ENCODE results near the gene RBM28.

Gene RBM28

DNA sequence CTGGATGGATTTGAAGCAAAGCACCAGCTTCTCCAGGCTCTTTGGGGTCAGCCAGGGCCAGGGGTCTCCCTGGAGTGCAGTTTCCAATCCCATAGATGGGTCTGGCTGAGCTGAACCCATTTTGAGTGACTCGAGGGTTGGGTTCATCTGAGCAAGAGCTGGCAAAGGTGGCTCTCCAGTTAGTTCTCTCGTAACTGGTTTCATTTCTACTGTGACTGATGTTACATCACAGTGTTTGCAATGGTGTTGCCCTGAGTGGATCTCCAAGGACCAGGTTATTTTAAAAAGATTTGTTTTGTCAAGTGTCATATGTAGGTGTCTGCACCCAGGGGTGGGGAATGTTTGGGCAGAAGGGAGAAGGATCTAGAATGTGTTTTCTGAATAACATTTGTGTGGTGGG lies 88.4 kb downstream of the RBM28 start:
- DNase-seq = no peak

DNA sequence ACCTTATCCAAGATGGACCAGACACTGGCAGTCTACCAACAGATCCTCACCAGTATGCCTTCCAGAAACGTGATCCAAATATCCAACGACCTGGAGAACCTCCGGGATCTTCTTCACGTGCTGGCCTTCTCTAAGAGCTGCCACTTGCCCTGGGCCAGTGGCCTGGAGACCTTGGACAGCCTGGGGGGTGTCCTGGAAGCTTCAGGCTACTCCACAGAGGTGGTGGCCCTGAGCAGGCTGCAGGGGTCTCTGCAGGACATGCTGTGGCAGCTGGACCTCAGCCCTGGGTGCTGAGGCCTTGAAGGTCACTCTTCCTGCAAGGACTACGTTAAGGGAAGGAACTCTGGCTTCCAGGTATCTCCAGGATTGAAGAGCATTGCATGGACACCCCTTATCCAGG lies 89.2 kb downstream of the RBM28 start:
- no peak for DNase-seq

DNA sequence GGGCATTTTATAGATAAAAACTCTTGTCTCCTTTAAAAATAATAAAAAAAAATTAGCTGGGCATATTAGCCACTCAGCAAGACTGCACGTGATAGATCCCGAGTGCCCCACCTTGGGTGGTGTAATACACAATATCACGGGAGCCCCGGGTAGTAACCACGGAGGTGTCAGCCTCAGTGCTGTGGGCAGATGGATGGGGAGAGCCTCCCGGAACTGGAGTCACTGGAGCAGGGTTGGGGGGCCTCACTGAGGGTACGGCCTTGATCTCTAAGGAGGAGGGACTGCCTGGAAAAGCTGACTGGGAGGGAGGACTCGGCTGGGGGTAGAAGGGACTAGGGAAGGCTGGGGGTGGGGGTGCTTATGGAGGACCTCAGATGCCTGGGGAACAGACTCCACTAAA lies 90.0 kb downstream of the RBM28 start:
- no peak for DNase-seq

DNA sequence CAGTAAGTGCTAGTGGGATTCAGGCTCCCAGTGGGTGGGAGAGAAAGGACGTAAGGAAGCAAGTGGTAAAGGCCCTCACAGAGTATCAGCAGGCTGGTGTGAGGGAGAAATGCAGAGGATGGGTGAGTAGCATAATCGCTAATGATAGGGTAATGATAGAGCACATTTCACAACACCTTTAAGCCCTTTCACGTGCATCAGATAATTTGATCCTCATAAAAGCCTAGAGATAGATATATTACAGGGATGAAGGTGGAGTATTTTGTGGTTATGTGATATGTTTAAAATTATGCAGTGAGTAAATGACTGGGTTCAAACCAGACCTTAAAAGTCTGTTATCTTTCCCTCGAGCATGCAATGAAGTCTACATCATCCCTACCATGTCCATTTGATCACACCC lies 92.4 kb downstream of the RBM28 start:
- DNase-seq = no peak
